Effector CD4-positive, alpha-beta T cell (primary cell): ENCODE results near the gene MARCHF3.
A peak's percentile ranks its signal among the peaks of the same experiment; 100 is the strongest.
"Not testable (repeated sequence)": the region's sequence is repeated elsewhere in the genome, so short reads cannot be mapped to it uniquely, and the experiment has no call there.

Experiments
- DNase-seq: peaks from one replicate; pipeline ENCODE4 v3.0.0-alpha.2; 2020

The MARCHF3 gene

GRCh38 chr5:126845470-126846070, 184.8 kb downstream of the MARCHF3 start:
- DNase-seq = peak; percentile 42

GRCh38 chr5:126843375-126843774, 187.0 kb downstream of the MARCHF3 start:
- not testable (repeated sequence) for DNase-seq

- DNase-seq = not testable (repeated sequence)
These were observed 191.0 kb downstream of the MARCHF3 start for GRCh38 chr5:126839407-126839806.

- DNase-seq = no peak
These were observed 192.3 kb downstream of the MARCHF3 start for GRCh38 chr5:126837906-126838539.

GRCh38 chr5:126837242-126837641, 193.1 kb downstream of the MARCHF3 start:
- DNase-seq = no peak

- DNase-seq = no peak
These were observed 193.6 kb downstream of the MARCHF3 start for GRCh38 chr5:126836778-126837177.

GRCh38 chr5:126831156-126831555, 199.2 kb downstream of the MARCHF3 start:
- DNase-seq = no peak

- no peak for DNase-seq
These were observed 200.3 kb downstream of the MARCHF3 start for GRCh38 chr5:126830061-126830460.

GRCh38 chr5:126829098-126829497, 201.3 kb downstream of the MARCHF3 start:
- no peak for DNase-seq

- DNase-seq = no peak
These were observed 203.6 kb downstream of the MARCHF3 start for GRCh38 chr5:126826619-126827215.

- DNase-seq = no peak
These were observed 211.1 kb downstream of the MARCHF3 start for GRCh38 chr5:126819253-126819652.

GRCh38 chr5:126818736-126819135, 211.6 kb downstream of the MARCHF3 start:
- no peak for DNase-seq
